ENCODE data around the gene SELPLG.
"Not testable (repeated sequence)": the region's sequence is repeated elsewhere in the genome, so short reads cannot be mapped to it uniquely, and the experiment has no call there.

The SELPLG gene

DNA sequence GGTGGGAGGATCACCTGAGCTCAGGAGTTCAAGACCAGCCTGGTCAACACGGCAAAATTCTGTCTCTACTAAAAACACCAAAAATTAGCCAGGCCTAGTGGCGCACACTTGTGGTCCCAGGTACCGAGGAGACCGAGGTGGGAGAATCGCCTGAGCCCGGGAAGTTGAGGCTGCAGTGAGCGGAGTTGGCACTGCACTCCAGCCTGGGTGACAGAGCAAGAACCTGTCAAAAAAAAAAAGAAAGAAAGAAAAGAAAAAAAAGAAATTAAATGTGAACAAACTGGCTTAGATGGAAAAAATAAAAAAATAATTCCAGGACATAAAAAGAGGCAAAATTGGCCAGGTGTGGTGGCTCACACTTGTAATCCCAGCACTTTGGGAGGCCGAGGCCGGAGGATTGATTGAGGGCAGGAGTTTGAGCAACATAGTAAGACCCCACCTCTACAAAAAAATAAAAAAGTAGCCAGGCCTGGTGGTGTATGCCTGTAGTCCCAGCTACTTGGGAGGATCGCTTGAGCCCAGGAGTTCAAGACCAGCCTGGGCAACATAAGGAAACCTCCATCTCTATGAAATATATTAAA, 39.3 kb downstream of the SELPLG start:
- FAIRE-seq, result no peak
- no peak for DNase-seq (ENCODE audit: insufficient read length, low spot score)
- TF ChIP-seq POLR2A (IDR thresholded peaks at IDR 0.05; ENCODE audit: low read depth, low read length), result no peak

- TF ChIP-seq POLR2A (IDR thresholded peaks at IDR 0.05; ENCODE audit: low read depth, low read length), result no peak
- FAIRE-seq (no peak), DNase-seq (ENCODE audit: insufficient read length, low spot score) (no peak)
Measured at GRCh38 chr12:108592033-108592909, 41.4 kb downstream of the SELPLG start.

- DNase-seq (ENCODE audit: insufficient read length, low spot score) (no peak), FAIRE-seq (no peak)
- no peak for TF ChIP-seq POLR2A (IDR thresholded peaks at IDR 0.05; ENCODE audit: low read depth, low read length)
Measured at GRCh38 chr12:108591267-108591980, 42.3 kb downstream of the SELPLG start.

- not testable (repeated sequence) for FAIRE-seq; DNase-seq (ENCODE audit: insufficient read length, low spot score)
Measured at GRCh38 chr12:108590463-108590862, 43.2 kb downstream of the SELPLG start.

DNA sequence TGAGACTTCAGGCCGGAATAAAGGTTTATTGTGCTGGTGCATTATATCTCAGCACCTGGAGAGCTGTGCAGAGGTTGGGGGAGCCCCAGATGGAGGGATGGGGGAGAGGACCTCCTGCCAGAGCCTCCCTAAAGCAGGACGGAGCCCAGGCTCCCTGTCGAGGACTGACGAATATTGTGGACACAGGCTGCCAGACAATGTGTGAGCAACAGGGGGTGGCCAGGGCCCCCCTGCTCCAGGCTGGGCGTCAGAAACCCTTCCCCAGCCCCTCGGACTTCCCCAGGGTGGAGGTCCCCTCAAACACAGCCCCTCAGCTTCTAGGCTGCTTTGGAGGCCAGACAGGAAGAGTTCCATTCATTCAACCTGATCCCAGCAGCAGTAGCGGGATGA, 43.9 kb downstream of the SELPLG start:
- DNase-seq (ENCODE audit: insufficient read length, low spot score) (no peak), FAIRE-seq (no peak)
- TF ChIP-seq POLR2A (IDR thresholded peaks at IDR 0.05; ENCODE audit: low read depth, low read length), result no peak

- no peak for TF ChIP-seq POLR2A (IDR thresholded peaks at IDR 0.05; ENCODE audit: low read depth, low read length)
- FAIRE-seq (no peak), DNase-seq (ENCODE audit: insufficient read length, low spot score) (no peak)
Measured at GRCh38 chr12:108589028-108589839, 44.5 kb downstream of the SELPLG start.

DNA sequence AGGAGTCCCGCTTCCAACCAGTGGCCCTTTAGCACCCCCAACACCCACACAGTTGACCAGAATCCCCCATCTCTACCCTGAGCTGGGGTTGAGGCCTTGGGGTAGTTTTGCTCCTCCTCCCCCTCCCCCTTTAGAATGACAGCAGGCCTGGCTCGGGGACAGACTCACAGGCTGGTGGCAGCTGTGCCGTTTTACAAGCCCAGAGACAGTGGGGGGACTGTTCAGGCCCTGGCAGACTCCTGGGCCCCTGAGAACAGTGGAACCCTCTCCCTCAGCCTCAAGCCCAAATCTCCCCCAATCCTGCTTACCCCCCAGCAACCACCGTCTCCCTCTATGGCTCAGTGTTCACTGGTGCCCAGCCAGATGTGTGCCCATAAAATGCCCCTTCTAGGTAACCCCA, 45.9 kb downstream of the SELPLG start:
- DNase-seq (ENCODE audit: insufficient read length, low spot score), result no peak
- no peak for FAIRE-seq
- no peak for TF ChIP-seq POLR2A (IDR thresholded peaks at IDR 0.05; ENCODE audit: low read depth, low read length)

GRCh38 chr12:108586306-108586705, 47.4 kb downstream of the SELPLG start:
- DNase-seq (ENCODE audit: insufficient read length, low spot score) (no peak), FAIRE-seq (no peak)
- TF ChIP-seq POLR2A (IDR thresholded peaks at IDR 0.05; ENCODE audit: low read depth, low read length), result no peak

DNA sequence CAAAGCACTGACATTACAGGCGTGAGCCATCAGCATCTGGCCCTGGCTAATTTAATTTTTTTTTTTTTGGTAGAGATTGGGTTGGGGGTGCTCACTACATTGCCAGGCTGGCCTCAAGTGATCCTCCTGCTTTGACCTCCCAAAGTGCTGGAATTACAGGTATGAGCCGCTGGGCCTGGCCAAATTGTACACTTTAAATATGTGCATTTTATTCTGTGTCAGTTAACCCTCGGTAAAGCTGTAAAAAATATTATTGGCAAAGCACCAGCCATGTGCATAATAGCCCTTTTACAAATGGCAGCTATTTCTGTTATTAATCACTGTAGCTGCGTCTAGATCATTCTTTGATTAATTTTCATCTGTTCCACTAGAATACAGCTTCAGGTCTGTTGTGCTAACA, 47.8 kb downstream of the SELPLG start:
- TF ChIP-seq POLR2A (IDR thresholded peaks at IDR 0.05; ENCODE audit: low read depth, low read length), result no peak
- FAIRE-seq, result no peak
- no peak for DNase-seq (ENCODE audit: insufficient read length, low spot score)

GRCh38 chr12:108584456-108585065, 49.1 kb downstream of the SELPLG start:
- FAIRE-seq (no peak), DNase-seq (ENCODE audit: insufficient read length, low spot score) (no peak)
- no peak for TF ChIP-seq POLR2A (IDR thresholded peaks at IDR 0.05; ENCODE audit: low read depth, low read length)

DNA sequence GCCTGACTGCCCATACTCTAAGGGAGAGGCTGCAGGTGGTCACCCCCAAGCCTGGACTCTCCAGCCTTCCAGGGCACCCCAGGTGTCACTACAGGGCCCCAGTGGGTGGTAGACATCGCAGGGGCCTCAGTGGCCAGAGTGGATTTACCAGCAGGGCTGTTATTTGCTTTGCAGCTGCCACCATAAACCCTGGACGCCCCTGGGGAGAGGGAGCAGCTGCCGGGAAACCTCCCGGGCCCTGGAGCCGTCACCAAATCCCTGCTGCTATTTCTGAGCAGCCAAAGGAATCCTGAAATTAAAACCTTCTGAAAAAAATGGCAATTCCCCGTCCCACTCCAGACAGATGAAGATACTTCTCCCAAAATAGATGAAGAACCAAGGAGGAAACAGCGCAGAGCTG, 49.7 kb downstream of the SELPLG start:
- no peak for DNase-seq (ENCODE audit: insufficient read length, low spot score)
- TF ChIP-seq POLR2A (IDR thresholded peaks at IDR 0.05; ENCODE audit: low read depth, low read length), result no peak
- FAIRE-seq, result no peak

DNA sequence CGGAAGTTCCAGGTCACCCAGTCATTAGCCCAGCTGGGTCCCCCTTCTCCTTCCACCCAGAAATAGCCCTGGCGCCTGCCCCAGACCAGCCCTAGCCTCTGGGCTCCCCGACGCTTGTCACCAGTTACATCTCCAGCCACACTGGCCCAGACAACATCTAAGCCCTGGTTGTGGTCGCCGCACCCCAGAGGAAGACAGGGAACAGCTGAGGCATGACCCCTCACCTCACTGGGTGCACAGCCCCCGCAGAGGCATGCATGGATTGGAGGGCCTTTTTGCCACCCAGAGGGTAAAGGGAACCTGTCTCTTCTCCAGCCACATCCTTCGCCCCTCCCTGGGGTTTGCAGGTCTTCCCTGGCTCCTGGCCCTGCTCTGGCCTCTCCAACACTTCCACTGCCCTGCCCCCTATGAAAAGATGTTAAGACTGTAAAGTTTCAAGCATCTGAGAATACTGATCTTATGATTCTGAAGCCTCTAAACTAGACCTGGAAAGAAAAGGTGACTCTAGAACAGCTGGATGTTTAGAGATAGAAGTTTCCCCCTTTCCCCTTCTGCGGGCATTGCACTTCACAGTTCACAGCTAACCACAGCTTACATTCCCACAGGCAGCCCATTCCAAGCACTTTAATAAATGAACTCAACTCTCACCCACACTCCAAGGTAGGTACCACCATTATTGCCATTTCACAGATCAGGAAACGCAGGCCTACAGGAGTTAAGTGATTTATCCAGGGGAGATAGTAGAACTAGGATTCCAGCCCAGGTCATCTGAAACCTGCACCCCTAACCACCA, 50.5 kb downstream of the SELPLG start:
- FAIRE-seq (no peak), DNase-seq (ENCODE audit: insufficient read length, low spot score) (no peak)
- no peak for TF ChIP-seq POLR2A (IDR thresholded peaks at IDR 0.05; ENCODE audit: low read depth, low read length)

DNA sequence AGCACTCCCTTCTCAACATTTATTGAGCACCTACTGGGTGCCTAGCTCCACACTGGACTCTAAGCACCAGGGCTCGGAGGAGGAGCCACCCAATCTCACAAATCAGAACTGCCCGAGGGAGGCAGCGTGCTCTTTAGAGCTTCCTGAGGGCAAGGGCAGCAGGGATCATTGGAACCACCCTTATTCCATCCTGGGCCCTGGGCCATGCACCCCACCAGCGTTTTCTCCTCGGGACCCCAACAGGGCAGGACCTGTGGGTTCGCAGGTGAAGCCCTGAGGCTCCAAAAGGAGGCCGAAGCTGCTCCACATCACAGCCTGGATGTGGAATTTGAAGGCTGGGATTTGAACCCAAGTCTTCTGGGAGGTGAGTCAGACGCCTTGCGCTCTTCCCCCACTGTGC, 51.2 kb downstream of the SELPLG start:
- TF ChIP-seq POLR2A (IDR thresholded peaks at IDR 0.05; ENCODE audit: low read depth, low read length), result no peak
- FAIRE-seq, result no peak
- DNase-seq (ENCODE audit: insufficient read length, low spot score), result no peak

Measured in H54 (cell line).